Thoracic aorta (tissue), 2 donors: ENCODE data around the gene CNTN1. TPM values are rescaled to one million over a fixed set of nuclear protein-coding genes. Genes with fewer than 3 reads are reported as not detected.

ENCODE experiments used
- ATAC-seq: fragments of 150-250 bp; one replicate; pipeline ENCODE4 v1.8.0; 2017; ENCODE audit warnings: low read depth; ENCODE audit not compliant: insufficient number of reproducible peaks, low FRiP score
- DNase-seq: peaks from one replicate; pipeline ENCODE4 v3.0.0-alpha.2; 2020; ENCODE audit warnings: low spot score
- H3K27ac ChIP-seq, 2 donors: fragments of 200-600 bp; sonication (generic); 1 replicate in 1 of 2; 2 replicates in 1 of 2; pipeline ENCODE4 v1.5.1; 2016; ENCODE audit warnings: mild to moderate bottlenecking in 2 of 2, moderate library complexity in 2 of 2
- H3K27me3 ChIP-seq: fragments of 200-600 bp; sonication (generic); replicated peaks from 2 replicates; pipeline ENCODE4 v1.6.0; 2016; ENCODE audit warnings: mild to moderate bottlenecking; ENCODE audit not compliant: insufficient read depth
- H3K36me3 ChIP-seq: fragments of 200-600 bp; sonication (generic); one replicate; pipeline ENCODE4 v1.5.1; 2016
- H3K4me1 ChIP-seq, 2 donors: fragments of 200-600 bp; sonication (generic); 1 replicate in 1 of 2; 2 replicates in 1 of 2; pipeline versions ENCODE4 v1.5.1 to v1.6.0; 2016; ENCODE audit warnings: low read depth in 2 of 2, mild to moderate bottlenecking in 1 of 2; ENCODE audit not compliant: control insufficient read depth in 1 of 2
- H3K4me3 ChIP-seq: fragments of 200-600 bp; sonication (generic); 2 replicates; pipeline ENCODE4 v1.5.1; 2016; ENCODE audit warnings: mild to moderate bottlenecking
- H3K9me3 ChIP-seq: fragments of 200-600 bp; sonication (generic); 2 replicates; pipeline ENCODE4 v1.5.1; 2016
- CTCF ChIP-seq: fragments of 200-600 bp; sonication (generic); IDR thresholded peaks from one replicate; pipeline ENCODE4 v1.5.1; 2019; ENCODE audit warnings: antibody characterized with exemption
- total RNA-seq, 2 donors: library from RNA; depleted of rRNA; stranded (reverse); fragments of >200 nt; gene quantifications; one replicate each; pipeline versions ENCODE4 v1.1.0 to v1.2.3, GENCODE V29; 2016

Gene CNTN1
- total RNA-seq, 2 donors from 2014 or later: 16.1 to 42.8 TPM

- Histone ChIP-seq H3K36me3 (no peaks in the 10 kb centered on the region), H3K27ac (no peak overlapping the region), H3K9me3 (no peaks in the 10 kb centered on the region), H3K4me3 (no peak overlapping the region), H3K27me3 (no peaks in the 10 kb centered on the region), H3K4me1 (peaks cover 7 to 47% of the 10 kb centered on the region in 2 donors)
- DNase-seq (no peak), ATAC-seq (no peak)
- no peak for TF ChIP-seq CTCF
Measured at GRCh38 chr12:41058266-41058665, 366.0 kb downstream of the CNTN1 start.

GRCh38 chr12:41061192-41061591 is 369.0 kb downstream of the CNTN1 start:
- H3K9me3 ChIP-seq: no peaks in the 10 kb centered on the region
- H3K4me3 ChIP-seq: no peak overlapping the region
- ATAC-seq (no peak), DNase-seq (no peak)
- peaks cover 7 to 52% of the 10 kb centered on the region in 2 donors for H3K4me1 ChIP-seq
- H3K36me3 ChIP-seq: no peaks in the 10 kb centered on the region
- no peak overlapping the region for H3K27ac ChIP-seq
- TF ChIP-seq CTCF: no peak
- no peaks in the 10 kb centered on the region for H3K27me3 ChIP-seq

- DNase-seq (no peak), ATAC-seq (no peak)
- Histone ChIP-seq H3K4me1 (peaks cover 7 to 48% of the 10 kb centered on the region in 2 donors), H3K4me3 (no peak overlapping the region), H3K9me3 (no peaks in the 10 kb centered on the region), H3K27me3 (no peaks in the 10 kb centered on the region), H3K36me3 (no peaks in the 10 kb centered on the region), H3K27ac (no peak overlapping the region)
- TF ChIP-seq CTCF: no peak
Measured at GRCh38 chr12:41064411-41064810, 372.2 kb downstream of the CNTN1 start.

- H3K4me3 ChIP-seq: no peak overlapping the region
- TF ChIP-seq CTCF: no peak
- H3K27ac ChIP-seq: no peak overlapping the region
- no peaks in the 10 kb centered on the region for H3K27me3 ChIP-seq
- no peaks in the 10 kb centered on the region for H3K36me3 ChIP-seq
- DNase-seq (no peak), ATAC-seq (no peak)
- no peaks in the 10 kb centered on the region for H3K9me3 ChIP-seq
- H3K4me1 ChIP-seq: peaks cover 0 to 15% of the 10 kb centered on the region in 2 donors
Measured at GRCh38 chr12:41067941-41068645, 375.9 kb downstream of the CNTN1 start.

GRCh38 chr12:41073633-41074472 is 381.6 kb downstream of the CNTN1 start:
- DNase-seq (no peak), ATAC-seq (no peak)
- no peak for TF ChIP-seq CTCF

More at GRCh38 chr12:41073633-41074472, 381.6 kb downstream of the CNTN1 start:
- Histone ChIP-seq H3K27ac (no peak overlapping the region), H3K4me3 (no peak overlapping the region), H3K4me1 (no peaks in the 10 kb centered on the region), H3K36me3 (no peaks in the 10 kb centered on the region), H3K27me3 (no peaks in the 10 kb centered on the region), H3K9me3 (no peaks in the 10 kb centered on the region)
